ENCODE results near the gene PKNOX1.

GRCh38 chr21:43024439-43025136, 50.2 kb downstream of the PKNOX1 start:
- no peak for TF ChIP-seq CTCF (conservative IDR thresholded peaks at IDR 0.05)
- no peak for TF ChIP-seq ZFX (IDR thresholded peaks at IDR 0.05)
